GM12873 (cell line): ENCODE measurements around the gene MOCOS.

Experiments used
- CTCF ChIP-seq: IDR thresholded peaks from 2 replicates; pipeline ENCODE4 v1.5.1; 2012; ENCODE audit warnings: low read depth, mild to moderate bottlenecking, moderate library complexity, low read length, control low read depth; ENCODE audit not compliant: insufficient read depth; ENCODE audit errors: missing control alignments

Gene MOCOS

DNA sequence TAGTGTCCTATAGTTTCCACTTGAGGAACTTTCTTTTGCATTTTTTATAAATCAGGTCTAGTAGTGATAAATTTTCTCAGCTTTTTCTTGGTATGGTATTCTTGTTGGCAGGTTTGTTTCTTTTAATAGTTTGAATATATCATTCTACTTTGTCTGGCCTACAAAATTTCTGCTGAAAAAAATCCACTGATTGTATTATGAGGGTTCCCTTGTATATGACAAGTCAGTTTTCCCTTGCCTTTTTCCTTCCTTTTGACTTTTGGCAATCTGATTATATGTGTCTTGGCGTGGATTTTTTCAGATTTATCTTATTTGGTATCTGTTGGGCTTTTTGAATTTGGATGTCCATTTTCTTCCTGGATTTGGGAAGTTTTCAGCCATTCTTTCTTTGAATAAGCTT, 41.9 kb downstream of the MOCOS start:
- no peak for TF ChIP-seq CTCF

DNA sequence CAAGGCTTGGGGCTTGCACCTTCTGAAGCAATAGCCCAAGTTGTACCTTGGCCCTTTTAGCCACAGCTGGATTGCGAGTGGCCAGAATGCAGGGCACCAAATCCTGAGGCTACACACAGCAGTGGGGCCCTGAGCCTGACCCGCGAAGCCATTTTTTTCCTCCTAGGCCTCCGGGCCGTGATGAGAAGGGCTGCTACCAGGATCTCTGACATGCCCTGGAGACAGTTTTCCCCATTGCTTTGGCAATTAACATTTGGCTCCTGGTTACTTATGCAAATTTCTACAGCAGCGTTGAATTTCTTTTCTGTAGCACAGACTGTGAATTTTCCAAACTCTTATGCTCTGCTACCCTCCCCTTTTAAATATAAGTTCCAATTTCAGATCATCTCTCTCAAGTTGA, 54.5 kb downstream of the MOCOS start:
- TF ChIP-seq CTCF = no peak

DNA sequence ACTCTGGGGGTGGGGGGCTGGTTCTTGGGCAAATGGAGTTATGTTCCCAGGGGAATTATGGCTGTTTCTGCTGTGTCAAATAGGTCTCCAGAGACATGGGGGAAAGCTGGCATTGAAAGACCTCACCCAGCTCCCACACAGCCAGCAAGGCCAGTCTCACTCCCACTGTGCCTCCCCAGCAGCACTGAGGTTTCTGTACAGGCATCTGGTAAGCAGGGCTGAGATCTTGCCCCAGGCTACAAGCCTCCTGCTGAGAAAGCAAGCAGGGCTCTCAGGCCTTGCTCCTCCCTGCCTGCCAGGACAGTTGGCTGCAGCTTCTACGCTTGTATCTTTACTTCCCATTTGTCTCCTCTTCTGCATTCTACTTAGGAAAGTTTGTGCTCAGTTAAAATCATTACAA, 59.7 kb downstream of the MOCOS start:
- TF ChIP-seq CTCF = no peak

GRCh38 chr18:36249392-36249791, 62.1 kb downstream of the MOCOS start:
- TF ChIP-seq CTCF = no peak

DNA sequence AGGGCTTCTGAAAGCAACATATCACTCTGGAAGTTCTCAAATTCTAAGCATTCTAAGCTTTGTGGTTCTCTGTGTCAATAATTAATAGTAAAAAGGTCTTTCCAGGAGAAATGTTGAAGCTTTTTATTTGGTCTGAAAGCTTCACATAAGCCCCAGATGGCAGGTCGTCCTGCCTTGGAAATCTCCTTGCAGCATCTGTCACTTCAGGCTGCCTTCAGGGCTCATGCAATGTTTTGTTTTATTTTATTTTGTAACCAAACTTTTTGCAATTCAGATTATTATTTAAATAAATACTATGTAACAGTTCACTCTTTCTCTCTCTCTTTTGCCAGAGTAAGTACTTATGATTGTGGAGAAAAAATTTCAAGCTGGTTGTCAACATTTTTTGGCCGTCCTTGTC, 63.5 kb downstream of the MOCOS start:
- TF ChIP-seq CTCF = no peak

DNA sequence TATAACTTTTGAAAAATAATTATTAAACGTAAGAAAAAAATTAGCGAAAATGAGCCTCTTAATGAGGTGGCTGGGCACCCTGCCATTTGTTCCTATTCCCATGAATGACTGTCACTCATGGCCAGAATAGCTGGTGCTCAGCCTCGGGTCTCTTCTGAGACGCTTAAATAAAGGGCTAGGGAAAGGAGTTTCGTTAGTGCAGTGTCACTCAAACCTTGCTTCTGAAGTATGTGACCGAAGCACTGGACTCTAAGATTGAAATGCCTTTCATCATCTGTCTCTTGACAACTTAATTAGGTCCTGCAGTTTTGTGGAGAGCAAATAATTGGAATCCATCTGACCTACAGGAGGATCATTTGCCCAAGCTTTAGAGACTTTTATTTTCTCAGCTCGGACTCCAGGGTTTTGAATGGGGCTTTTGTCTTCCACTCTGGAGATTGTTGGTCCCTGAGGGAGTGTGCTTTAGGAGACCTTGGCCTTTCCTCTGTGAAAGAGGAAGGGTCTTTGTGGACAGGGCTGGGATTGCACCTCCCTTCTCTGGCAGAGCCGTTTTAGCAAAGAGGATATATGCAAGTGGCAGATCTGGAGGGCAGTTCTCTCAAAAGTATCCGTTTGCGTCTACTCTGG, 67.9 kb downstream of the MOCOS start:
- no peak for TF ChIP-seq CTCF

DNA sequence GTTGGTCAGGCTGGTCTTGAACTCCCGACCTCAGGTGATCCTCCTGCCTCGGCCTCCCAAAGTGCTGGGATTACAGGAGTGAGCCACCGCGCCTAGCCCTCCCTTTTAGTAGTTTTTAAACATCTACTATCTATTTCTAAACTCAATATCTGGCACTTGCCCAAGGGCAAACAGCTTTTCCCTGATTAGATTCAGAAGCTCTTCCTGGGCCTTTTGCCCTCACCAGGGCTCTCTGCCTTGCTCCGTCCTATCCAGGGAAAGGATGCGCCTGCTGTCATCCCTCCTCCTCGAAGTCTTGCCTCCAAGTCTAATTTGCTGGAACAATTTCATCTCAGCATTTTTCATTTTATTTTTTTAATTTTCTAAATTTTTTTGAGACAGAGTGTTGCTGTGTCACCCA, 68.8 kb downstream of the MOCOS start:
- no peak for TF ChIP-seq CTCF
